HG03135 (cell line): ENCODE results near the gene RAD51B.

Experiments
- ATAC-seq: cut with Tn5 transposase; IDR thresholded peaks from one replicate; pipeline ENCODE4 v1.9.1; 2021; ENCODE audit warnings: mild to moderate bottlenecking, moderate library complexity; ENCODE audit not compliant: unreplicated experiment

RAD51B gene

DNA sequence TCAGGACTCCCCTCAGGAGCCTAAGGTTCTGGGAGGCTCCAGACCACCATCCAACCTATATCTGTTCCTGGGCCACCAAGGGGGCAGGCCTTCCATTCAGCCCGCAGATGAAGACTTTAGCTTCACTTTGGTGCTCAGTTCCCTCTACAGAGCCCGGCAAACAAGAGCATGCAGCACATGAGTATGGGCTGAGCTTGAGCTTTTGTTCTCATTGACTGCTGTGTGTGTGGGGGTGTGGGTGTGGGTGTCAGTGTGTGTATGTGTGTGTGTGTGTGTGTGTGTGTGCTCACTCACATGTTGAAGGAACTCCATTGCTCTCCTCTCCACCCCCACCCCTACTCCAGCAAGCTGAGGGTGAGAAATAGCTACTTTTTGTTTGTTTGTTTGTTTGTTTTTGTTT is 754.1 kb downstream of the RAD51B start:
- ATAC-seq, result no peak

DNA sequence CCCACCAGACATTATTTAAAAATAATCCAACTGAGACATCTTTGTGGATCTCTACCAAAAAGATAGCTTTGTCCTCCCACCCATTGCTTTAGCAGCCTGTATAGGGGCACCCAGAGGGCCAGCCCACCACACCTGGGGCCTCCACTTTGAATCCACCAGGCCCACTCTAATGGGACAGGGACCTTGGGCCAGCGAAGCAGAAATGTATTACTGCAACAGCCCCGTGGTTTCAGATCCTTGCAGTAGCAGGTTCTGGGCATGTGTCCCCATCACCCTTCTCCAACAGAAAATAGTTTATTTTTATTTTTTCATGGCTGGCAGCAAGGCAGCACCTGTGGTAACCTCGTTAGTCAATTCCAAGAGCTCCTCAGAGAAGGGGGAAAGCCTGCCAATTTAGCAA is 754.9 kb downstream of the RAD51B start:
- no peak for ATAC-seq

GRCh38 chr14:68574906-68575305 is 755.3 kb downstream of the RAD51B start:
- no peak for ATAC-seq

GRCh38 chr14:68575426-68575825 is 755.8 kb downstream of the RAD51B start:
- ATAC-seq, result no peak

- ATAC-seq, result no peak
Measured at GRCh38 chr14:68576031-68576430, 756.5 kb downstream of the RAD51B start.

- no peak for ATAC-seq
Measured at GRCh38 chr14:68576496-68577244, 757.1 kb downstream of the RAD51B start.

- no peak for ATAC-seq
Measured at GRCh38 chr14:68577802-68578541, 758.4 kb downstream of the RAD51B start.

DNA sequence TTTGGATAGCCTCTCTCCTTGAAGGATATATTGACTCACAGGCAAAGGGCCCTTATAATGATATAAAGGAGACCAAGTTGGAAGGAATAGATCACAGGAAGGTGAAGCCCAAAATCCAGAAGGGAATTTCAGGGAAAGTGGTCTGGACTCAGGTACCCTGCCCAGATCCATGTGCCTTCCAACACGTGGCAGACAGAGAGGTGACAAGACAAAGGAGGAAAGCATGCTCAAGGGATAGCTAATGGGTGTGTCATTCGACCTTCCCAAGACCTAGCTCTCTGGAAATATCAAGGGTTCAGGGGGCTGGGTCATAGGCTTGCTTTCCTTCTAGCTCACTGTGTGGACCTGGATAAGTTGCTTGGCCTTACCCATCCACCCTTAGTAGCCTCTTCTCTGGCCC is 759.0 kb downstream of the RAD51B start:
- ATAC-seq, result no peak

DNA sequence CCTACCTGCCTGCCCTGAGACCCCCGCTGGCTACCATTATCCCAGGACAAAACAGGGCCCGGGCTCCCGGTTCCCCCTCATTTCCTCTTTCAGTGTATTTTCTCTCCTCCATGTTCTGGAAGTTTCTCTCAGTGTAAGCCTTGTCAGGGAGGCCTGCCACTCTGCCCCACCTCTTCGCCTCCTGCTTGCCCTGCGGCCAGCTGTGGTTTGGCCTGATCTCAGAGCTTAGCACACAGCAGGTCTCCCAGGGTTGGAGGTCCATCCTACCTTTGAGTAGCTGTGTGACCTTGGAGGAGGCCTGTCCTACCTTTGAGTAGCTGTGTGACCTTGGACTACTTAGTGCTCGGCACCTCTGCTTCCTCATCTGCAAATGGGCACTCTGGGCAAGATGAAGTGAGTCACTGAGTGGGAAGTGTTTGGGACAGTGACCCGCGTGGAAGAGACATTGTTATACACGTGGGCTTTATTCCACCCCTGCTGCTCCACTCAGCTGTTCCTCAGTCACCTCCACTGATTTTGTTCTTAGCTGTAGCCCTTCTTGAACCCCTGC is 760.6 kb downstream of the RAD51B start:
- no peak for ATAC-seq

- no peak for ATAC-seq
Measured at GRCh38 chr14:68580671-68581070, 761.1 kb downstream of the RAD51B start.

GRCh38 chr14:68583548-68584280 is 764.1 kb downstream of the RAD51B start:
- ATAC-seq, result no peak

- no peak for ATAC-seq
Measured at GRCh38 chr14:68584786-68585185, 765.2 kb downstream of the RAD51B start.

DNA sequence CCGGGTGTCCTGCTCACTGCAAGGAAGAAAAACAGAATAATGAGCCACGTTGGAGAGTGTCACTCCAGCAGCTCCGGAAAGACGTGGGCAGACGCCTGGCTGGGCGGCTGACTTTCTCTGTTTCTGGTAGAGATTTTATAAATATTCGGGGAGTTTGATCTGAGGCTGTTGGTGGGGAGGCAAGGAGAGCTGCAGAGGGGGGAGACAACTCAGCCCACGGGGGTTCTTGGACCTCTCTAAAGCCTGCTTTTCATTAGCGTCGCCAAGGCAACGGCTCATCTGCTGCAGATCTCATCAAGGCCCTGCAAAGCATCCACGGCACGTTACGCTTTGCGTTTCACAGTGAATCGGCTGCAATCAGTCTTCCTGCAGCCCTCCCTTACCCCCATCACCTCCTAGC is 766.1 kb downstream of the RAD51B start:
- no peak for ATAC-seq

DNA sequence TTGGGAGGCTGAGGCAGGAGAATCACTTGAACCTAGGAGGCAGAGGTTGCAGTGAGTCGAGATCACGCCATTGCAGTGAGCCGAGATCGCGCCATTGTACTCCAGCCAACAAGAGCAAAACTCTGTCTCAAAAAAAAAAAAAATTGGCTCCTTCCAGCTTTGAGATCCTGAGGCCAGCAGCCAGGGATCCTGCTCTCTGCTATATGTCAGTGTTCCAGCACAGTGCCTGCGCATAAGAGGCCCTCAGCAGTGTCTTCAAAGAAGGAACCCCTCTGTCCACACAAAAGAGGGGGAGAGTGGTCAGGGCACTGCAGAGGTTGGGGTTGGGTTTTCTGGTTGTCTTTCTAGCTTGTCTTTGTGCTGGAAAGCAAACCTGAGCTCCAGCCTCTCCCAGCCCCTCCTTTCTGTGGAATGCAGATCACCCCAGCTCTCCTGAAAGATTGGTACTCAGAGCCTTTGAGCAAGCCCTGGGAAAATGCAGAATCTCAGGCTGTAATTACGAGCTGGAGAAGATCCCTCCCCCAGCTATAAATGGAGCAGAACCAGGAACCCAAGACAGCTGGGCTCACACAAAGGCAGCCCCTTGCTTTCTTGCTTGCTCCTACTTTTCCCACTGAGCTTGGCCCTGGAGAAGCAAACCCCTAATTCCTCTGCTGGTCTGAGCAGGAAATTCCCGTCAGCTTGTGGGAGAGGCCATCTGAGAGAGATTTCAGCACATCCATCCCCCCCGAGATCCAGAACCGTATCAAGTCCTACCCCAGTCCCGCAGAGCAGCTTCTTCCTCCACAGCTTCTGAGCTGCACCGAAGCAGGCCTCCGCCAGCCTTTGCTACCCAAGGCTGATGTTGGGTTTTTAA is 767.5 kb downstream of the RAD51B start:
- ATAC-seq, result no peak

DNA sequence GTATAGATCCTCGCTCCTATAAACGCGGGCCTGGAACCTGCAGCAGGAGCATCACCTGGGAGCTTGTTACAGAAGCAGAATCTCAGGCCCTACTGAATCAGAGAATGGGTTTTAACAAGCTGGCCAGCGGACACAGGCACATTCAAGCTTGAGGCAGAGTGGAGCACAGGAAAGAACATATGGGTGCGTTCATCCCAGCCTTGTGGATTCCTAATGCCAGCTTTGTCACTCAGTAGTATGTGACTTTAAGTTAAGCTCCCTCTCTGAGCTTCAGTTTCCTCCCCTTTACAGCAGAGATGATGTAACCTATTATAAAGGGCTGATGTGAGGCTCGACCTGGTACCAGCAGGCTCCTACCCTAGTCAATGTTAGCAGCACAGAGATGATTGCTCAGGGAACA is 768.4 kb downstream of the RAD51B start:
- no peak for ATAC-seq

DNA sequence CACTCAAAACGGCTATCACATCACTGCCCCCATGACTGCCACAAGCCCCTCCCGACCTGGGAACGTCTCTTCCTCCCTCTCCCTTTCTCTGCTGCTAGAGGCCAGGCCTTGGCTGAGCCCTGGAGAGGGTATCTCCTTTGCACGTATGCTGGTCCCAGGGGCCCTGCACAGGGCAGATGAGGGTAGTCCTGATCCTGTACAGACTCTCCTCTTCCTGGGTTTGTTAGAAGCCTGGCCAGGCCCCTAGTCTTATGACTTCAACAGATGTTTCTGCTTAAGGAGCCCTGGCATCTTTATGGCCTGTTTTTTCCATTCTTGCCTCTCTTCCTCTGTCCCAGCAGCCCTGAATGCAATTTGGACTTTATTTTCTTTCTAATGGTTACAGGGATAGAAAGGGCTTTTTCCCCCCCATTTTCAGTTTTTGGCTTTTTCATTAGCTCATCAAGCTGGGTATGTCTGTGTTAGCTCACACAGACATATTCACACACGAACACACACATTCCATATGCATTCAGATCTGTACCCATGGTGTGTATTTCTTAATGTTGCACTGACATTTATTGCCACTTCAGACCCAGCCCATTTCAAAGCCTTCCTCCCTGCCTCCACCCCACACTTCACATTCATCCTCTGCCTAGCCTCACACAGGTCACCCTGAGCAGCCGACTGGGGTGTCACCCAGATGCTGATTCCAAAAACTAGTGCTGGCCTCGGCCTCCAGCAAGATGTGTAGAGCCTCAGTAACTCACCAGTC is 770.0 kb downstream of the RAD51B start:
- no peak for ATAC-seq

- ATAC-seq, result no peak
Measured at GRCh38 chr14:68590201-68590522, 770.6 kb downstream of the RAD51B start.

DNA sequence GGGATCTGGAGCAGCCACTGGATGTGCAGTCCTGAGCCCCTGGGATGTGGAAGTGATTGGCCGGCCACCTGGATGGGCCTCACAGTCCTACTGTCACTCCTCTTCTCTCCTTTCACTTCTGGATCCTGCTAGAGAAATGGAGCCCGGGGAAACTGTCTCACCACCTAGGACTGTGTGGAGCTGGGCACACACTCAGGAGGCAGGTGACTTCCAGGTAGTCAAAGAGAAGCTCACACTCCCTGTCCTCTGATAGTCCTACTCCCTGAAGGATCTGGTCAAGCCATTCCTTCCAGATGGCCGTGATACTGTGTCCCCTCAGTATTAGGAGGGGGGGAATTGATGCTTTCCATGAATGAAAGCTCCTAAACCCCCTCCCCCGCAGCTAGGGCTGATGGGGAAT is 772.2 kb downstream of the RAD51B start:
- ATAC-seq, result no peak

DNA sequence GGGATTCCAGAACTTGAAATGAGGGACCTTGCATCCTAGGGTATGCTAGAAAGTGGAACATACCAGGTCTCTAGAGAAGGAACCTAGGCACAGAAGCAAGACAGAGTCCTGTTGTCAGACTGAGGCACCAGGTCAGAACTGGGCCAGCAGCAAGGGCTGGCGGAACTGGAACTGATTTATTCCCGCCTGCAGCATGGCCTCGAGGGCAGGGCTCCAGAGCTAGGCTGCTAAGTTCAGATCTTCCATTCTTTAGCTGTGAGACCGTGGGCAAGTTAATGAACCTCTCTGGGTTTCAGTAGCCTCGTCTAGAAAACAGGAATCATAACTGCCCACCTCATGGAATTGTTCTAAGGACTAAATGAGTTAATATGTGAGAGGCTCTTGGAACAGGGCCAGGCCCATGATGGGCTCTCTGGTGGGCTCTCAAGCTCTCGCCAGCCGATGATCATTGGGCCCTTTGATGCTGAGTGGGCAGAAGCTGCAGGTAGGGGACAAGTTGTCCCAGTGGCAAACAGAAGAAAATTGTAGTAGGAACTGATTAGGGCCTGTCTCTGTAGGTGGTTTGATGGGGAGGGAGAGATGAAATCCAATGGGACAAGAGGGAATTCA is 773.5 kb downstream of the RAD51B start:
- ATAC-seq, result no peak
